ENCODE results near the gene CTNNBL1. TPM values are rescaled to one million over a fixed set of nuclear protein-coding genes. Genes with fewer than 3 reads are reported as not detected.

The CTNNBL1 gene
- polyA plus RNA-seq, 4 donors = 36.2 to 66.5 (median 50.1) TPM

- Histone ChIP-seq H3K36me3 (ENCODE audit: control insufficient read depth in 3 of 3, insufficient read depth in 2 of 3, low read depth in 1 of 3, low read length in 3 of 3) (peaks cover 0 to 5% (median 0%) of the 10 kb centered on the region in 3 donors), H3K27me3 (ENCODE audit: control insufficient read depth in 3 of 3, insufficient read depth in 3 of 3, low read length in 3 of 3) (no peaks in the 10 kb centered on the region), H3K4me1 (ENCODE audit: control insufficient read depth in 3 of 3, insufficient read depth in 2 of 3, low read depth in 1 of 3, low read length in 2 of 3) (no peaks in the 10 kb centered on the region), H3K9me3 (ENCODE audit: control insufficient read depth in 2 of 2, insufficient read depth in 1 of 2, low read depth in 1 of 2, low read length in 1 of 2) (no peaks in the 10 kb centered on the region), H3K4me3 (ENCODE audit: low read depth in 1 of 3, low read length in 3 of 3) (no peak overlapping the region), H3K27ac (ENCODE audit: low read depth in 1 of 3, low read length in 2 of 3) (peak overlapping the region in 1 of 3 donors; percentile 21)
- peak in 1 of 2 donors; percentile 30 for DNase-seq
- no peak for FAIRE-seq
- WGBS, 3 donors = 73 to 82% (median 79%) methylated on average over 6 of the region's 6 CpGs
Observed at GRCh38 chr20:37823296-37823980, 129.6 kb downstream of the CTNNBL1 start.

DNA sequence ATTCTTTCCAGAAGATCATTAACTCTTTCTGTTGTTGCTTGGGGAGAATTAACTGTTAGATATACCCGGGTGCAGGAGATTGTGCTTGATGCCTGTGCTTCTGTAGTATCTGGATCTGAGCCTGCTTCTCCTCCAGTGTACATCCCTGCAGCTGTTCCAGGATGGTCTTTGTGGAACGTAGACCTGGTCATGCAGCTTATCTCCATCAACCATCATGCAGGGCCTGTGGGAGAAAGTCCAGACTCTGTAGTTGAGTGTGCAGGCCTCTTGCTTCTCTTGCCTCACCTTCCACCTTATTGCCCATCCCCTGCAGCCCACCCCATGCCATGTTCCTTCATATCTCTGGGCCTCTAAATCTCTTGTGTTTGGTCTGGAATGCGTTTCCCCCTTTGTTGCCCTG is 133.8 kb downstream of the CTNNBL1 start:
- Histone ChIP-seq H3K4me1 (ENCODE audit: control insufficient read depth in 3 of 3, insufficient read depth in 2 of 3, low read depth in 1 of 3, low read length in 2 of 3) (no peaks in the 10 kb centered on the region), H3K4me3 (ENCODE audit: low read depth in 1 of 3, low read length in 3 of 3) (no peak overlapping the region), H3K27me3 (ENCODE audit: control insufficient read depth in 3 of 3, insufficient read depth in 3 of 3, low read length in 3 of 3) (no peaks in the 10 kb centered on the region), H3K9me3 (ENCODE audit: control insufficient read depth in 2 of 2, insufficient read depth in 1 of 2, low read depth in 1 of 2, low read length in 1 of 2) (no peaks in the 10 kb centered on the region), H3K27ac (ENCODE audit: low read depth in 1 of 3, low read length in 2 of 3) (no peak overlapping the region), H3K36me3 (ENCODE audit: control insufficient read depth in 3 of 3, insufficient read depth in 2 of 3, low read depth in 1 of 3, low read length in 3 of 3) (peaks cover 0 to 2% (median 0%) of the 10 kb centered on the region in 3 donors)
- DNase-seq = no peak
- no peak for FAIRE-seq
- 92 to 96% (median 92%) methylated on average over 3 of the region's 3 CpGs for WGBS, 3 donors

DNA sequence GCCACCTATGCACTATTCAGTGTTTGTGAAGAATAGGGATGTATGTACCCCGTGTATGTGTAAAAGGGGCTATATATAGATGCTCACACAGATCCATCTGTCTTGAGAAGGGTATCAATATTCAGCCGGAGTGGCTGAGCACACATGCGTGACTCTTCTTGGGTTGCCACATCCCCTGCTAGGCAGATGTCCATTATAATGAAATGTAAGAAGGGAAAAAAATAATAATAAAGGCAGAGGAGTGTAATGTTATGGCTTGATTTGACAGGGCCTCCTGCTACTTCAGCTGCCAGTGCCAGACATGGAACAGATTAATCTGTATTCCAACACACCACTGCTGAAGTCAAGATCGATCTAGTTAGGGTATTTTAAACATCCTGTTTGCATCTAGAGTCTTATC is 134.9 kb downstream of the CTNNBL1 start:
- no peaks in the 10 kb centered on the region for H3K27me3 ChIP-seq (ENCODE audit: control insufficient read depth in 3 of 3, insufficient read depth in 3 of 3, low read length in 3 of 3)
- DNase-seq (no peak), FAIRE-seq (no peak)
- no peaks in the 10 kb centered on the region for H3K4me1 ChIP-seq (ENCODE audit: control insufficient read depth in 3 of 3, insufficient read depth in 2 of 3, low read depth in 1 of 3, low read length in 2 of 3)
- WGBS, 3 donors = 83 to 86% (median 83%) methylated on average over 4 of the region's 4 CpGs
- no peak overlapping the region for H3K27ac ChIP-seq (ENCODE audit: low read depth in 1 of 3, low read length in 2 of 3)
- H3K9me3 ChIP-seq (ENCODE audit: control insufficient read depth in 2 of 2, insufficient read depth in 1 of 2, low read depth in 1 of 2, low read length in 1 of 2) = no peaks in the 10 kb centered on the region
- no peak overlapping the region for H3K4me3 ChIP-seq (ENCODE audit: low read depth in 1 of 3, low read length in 3 of 3)
- peaks cover 0 to 2% (median 0%) of the 10 kb centered on the region in 3 donors for H3K36me3 ChIP-seq (ENCODE audit: control insufficient read depth in 3 of 3, insufficient read depth in 2 of 3, low read depth in 1 of 3, low read length in 3 of 3)

GRCh38 chr20:37829128-37829527 is 135.3 kb downstream of the CTNNBL1 start:
- H3K27me3 ChIP-seq (ENCODE audit: control insufficient read depth in 3 of 3, insufficient read depth in 3 of 3, low read length in 3 of 3) = no peaks in the 10 kb centered on the region
- DNase-seq (no peak), FAIRE-seq (no peak)
- 90 to 94% (median 93%) methylated on average over 3 of the region's 3 CpGs for WGBS, 3 donors
- H3K36me3 ChIP-seq (ENCODE audit: control insufficient read depth in 3 of 3, insufficient read depth in 2 of 3, low read depth in 1 of 3, low read length in 3 of 3) = peaks cover 0 to 2% (median 0%) of the 10 kb centered on the region in 3 donors
- no peaks in the 10 kb centered on the region for H3K9me3 ChIP-seq (ENCODE audit: control insufficient read depth in 2 of 2, insufficient read depth in 1 of 2, low read depth in 1 of 2, low read length in 1 of 2)
- no peaks in the 10 kb centered on the region for H3K4me1 ChIP-seq (ENCODE audit: control insufficient read depth in 3 of 3, insufficient read depth in 2 of 3, low read depth in 1 of 3, low read length in 2 of 3)
- no peak overlapping the region for H3K27ac ChIP-seq (ENCODE audit: low read depth in 1 of 3, low read length in 2 of 3)
- no peak overlapping the region for H3K4me3 ChIP-seq (ENCODE audit: low read depth in 1 of 3, low read length in 3 of 3)

- WGBS, 3 donors = 88 to 95% (median 93%) methylated on average over 8 of the region's 8 CpGs
- Histone ChIP-seq H3K27ac (ENCODE audit: low read depth in 1 of 3, low read length in 2 of 3) (no peak overlapping the region), H3K9me3 (ENCODE audit: control insufficient read depth in 2 of 2, insufficient read depth in 1 of 2, low read depth in 1 of 2, low read length in 1 of 2) (no peaks in the 10 kb centered on the region), H3K4me1 (ENCODE audit: control insufficient read depth in 3 of 3, insufficient read depth in 2 of 3, low read depth in 1 of 3, low read length in 2 of 3) (no peaks in the 10 kb centered on the region), H3K4me3 (ENCODE audit: low read depth in 1 of 3, low read length in 3 of 3) (no peak overlapping the region), H3K36me3 (ENCODE audit: control insufficient read depth in 3 of 3, insufficient read depth in 2 of 3, low read depth in 1 of 3, low read length in 3 of 3) (no peaks in the 10 kb centered on the region), H3K27me3 (ENCODE audit: control insufficient read depth in 3 of 3, insufficient read depth in 3 of 3, low read length in 3 of 3) (no peaks in the 10 kb centered on the region)
- no peak for DNase-seq
- no peak for FAIRE-seq
Observed at GRCh38 chr20:37833221-37833896, 139.5 kb downstream of the CTNNBL1 start.

DNA sequence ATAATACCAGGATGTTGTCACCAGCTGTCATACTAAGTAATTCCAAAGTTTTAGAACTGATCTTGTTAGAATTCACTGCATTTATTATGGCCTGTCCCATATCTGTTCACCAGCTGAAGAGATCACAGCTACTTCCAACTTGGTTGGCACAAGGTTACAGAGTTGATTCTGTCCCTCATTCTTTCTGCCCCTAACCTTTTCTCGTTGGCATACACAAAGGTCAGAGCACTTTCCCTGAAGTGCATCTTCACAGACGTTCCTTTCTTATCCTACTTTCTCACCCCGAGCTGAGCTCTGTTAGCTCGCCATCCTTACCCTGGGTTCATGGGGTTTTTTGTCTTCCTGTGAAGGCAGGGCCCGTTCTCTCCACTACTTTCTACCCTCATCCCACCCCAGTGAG is 143.1 kb downstream of the CTNNBL1 start:
- Histone ChIP-seq H3K27ac (ENCODE audit: low read depth in 1 of 3, low read length in 2 of 3) (no peak overlapping the region), H3K36me3 (ENCODE audit: control insufficient read depth in 3 of 3, insufficient read depth in 2 of 3, low read depth in 1 of 3, low read length in 3 of 3) (peaks cover 0 to 3% (median 0%) of the 10 kb centered on the region in 3 donors), H3K9me3 (ENCODE audit: control insufficient read depth in 2 of 2, insufficient read depth in 1 of 2, low read depth in 1 of 2, low read length in 1 of 2) (no peaks in the 10 kb centered on the region), H3K4me3 (ENCODE audit: low read depth in 1 of 3, low read length in 3 of 3) (no peak overlapping the region), H3K27me3 (ENCODE audit: control insufficient read depth in 3 of 3, insufficient read depth in 3 of 3, low read length in 3 of 3) (no peaks in the 10 kb centered on the region), H3K4me1 (ENCODE audit: control insufficient read depth in 3 of 3, insufficient read depth in 2 of 3, low read depth in 1 of 3, low read length in 2 of 3) (no peaks in the 10 kb centered on the region)
- no peak for DNase-seq
- no peak for FAIRE-seq
- 73 to 81% (median 77%) methylated on average over 5 of the region's 5 CpGs for WGBS, 3 donors

DNA sequence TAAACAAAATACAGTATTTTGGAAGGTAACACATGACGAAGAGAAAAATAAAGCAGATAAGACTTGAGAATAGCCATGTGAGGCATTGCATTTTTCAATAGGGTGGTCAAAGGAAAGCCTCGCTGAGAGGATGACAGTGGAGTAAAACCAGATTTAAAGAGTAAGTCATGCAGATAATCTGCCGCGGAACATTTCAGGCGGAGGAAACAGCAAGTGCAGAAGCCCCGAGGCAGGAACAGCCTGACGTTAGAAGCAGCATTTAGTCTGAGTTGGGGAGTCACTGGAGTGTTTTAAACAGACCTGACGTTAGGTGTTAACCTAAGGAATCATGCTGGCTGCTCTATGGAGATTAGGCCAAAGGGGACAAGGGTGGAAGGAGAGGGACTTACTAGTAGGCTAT is 144.1 kb downstream of the CTNNBL1 start:
- 89 to 96% (median 95%) methylated on average over 8 of the region's 8 CpGs for WGBS, 3 donors
- FAIRE-seq = no peak

DNA sequence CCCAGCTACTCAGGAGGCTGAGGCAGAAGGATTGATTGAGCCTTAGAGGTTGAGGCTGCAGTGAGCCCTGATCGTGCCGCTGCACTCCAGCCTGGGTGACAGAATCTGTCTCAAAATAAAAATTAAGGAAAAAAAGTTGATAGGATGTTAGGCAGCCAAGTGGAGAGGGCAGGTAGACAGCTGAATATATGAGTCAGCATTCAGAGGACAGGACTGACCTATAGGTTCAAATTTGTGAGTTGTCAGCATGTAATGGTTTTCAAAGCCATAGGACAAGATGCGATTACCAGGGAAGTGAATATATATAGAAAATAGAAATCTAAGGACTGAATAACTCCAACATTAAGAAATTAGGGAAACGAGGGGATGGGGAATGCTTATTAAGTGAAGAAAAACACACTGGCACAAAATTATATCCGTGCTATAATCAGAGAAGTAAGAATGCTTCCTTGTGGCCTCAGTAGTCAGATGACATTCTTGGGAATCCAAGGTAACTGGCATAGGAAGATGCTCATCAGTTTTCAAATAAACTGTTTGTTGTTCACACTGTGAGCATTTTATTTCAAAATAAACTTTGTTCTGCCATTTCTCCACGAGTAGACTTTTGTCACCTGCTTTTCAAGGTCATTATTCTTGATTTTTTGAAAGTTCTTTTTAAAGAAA is 145.1 kb downstream of the CTNNBL1 start:
- H3K4me3 ChIP-seq (ENCODE audit: low read depth in 1 of 3, low read length in 3 of 3) = no peak overlapping the region
- H3K9me3 ChIP-seq (ENCODE audit: control insufficient read depth in 2 of 2, insufficient read depth in 1 of 2, low read depth in 1 of 2, low read length in 1 of 2) = no peaks in the 10 kb centered on the region
- no peaks in the 10 kb centered on the region for H3K27me3 ChIP-seq (ENCODE audit: control insufficient read depth in 3 of 3, insufficient read depth in 3 of 3, low read length in 3 of 3)
- DNase-seq (no peak), FAIRE-seq (no peak)
- no peaks in the 10 kb centered on the region for H3K4me1 ChIP-seq (ENCODE audit: control insufficient read depth in 3 of 3, insufficient read depth in 2 of 3, low read depth in 1 of 3, low read length in 2 of 3)
- WGBS, 3 donors = 87 to 91% (median 90%) methylated on average over 6 of the region's 6 CpGs
- peaks cover 0 to 12% (median 4%) of the 10 kb centered on the region in 3 donors for H3K36me3 ChIP-seq (ENCODE audit: control insufficient read depth in 3 of 3, insufficient read depth in 2 of 3, low read depth in 1 of 3, low read length in 3 of 3)
- H3K27ac ChIP-seq (ENCODE audit: low read depth in 1 of 3, low read length in 2 of 3) = no peak overlapping the region

More for the DNA sequence above, 144.1 kb downstream of the CTNNBL1 start:
- Histone ChIP-seq H3K27ac (ENCODE audit: low read depth in 1 of 3, low read length in 2 of 3) (no peak overlapping the region), H3K4me3 (ENCODE audit: low read depth in 1 of 3, low read length in 3 of 3) (no peak overlapping the region), H3K36me3 (ENCODE audit: control insufficient read depth in 3 of 3, insufficient read depth in 2 of 3, low read depth in 1 of 3, low read length in 3 of 3) (peaks cover 0 to 12% (median 3%) of the 10 kb centered on the region in 3 donors), H3K27me3 (ENCODE audit: control insufficient read depth in 3 of 3, insufficient read depth in 3 of 3, low read length in 3 of 3) (no peaks in the 10 kb centered on the region), H3K4me1 (ENCODE audit: control insufficient read depth in 3 of 3, insufficient read depth in 2 of 3, low read depth in 1 of 3, low read length in 2 of 3) (no peaks in the 10 kb centered on the region), H3K9me3 (ENCODE audit: control insufficient read depth in 2 of 2, insufficient read depth in 1 of 2, low read depth in 1 of 2, low read length in 1 of 2) (no peaks in the 10 kb centered on the region)
- DNase-seq = no peak

All from small intestine (tissue), 7 donors.